Measurements from ENCODE around the gene DNAL1.

Gene DNAL1

GRCh38 chr14:73746520-73747378 lies 102.0 kb downstream of the DNAL1 start:
- TF ChIP-seq, protein P1, sequence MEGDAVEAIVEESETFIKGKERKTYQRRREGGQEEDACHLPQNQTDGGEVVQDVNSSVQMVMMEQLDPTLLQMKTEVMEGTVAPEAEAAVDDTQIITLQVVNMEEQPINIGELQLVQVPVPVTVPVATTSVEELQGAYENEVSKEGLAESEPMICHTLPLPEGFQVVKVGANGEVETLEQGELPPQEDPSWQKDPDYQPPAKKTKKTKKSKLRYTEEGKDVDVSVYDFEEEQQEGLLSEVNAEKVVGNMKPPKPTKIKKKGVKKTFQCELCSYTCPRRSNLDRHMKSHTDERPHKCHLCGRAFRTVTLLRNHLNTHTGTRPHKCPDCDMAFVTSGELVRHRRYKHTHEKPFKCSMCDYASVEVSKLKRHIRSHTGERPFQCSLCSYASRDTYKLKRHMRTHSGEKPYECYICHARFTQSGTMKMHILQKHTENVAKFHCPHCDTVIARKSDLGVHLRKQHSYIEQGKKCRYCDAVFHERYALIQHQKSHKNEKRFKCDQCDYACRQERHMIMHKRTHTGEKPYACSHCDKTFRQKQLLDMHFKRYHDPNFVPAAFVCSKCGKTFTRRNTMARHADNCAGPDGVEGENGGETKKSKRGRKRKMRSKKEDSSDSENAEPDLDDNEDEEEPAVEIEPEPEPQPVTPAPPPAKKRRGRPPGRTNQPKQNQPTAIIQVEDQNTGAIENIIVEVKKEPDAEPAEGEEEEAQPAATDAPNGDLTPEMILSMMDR (IDR thresholded peaks at IDR 0.05): no peak

GRCh38 chr14:73747379-73748211 lies 102.8 kb downstream of the DNAL1 start:
- TF ChIP-seq, protein P1 (IDR thresholded peaks at IDR 0.05): no peak

DNA sequence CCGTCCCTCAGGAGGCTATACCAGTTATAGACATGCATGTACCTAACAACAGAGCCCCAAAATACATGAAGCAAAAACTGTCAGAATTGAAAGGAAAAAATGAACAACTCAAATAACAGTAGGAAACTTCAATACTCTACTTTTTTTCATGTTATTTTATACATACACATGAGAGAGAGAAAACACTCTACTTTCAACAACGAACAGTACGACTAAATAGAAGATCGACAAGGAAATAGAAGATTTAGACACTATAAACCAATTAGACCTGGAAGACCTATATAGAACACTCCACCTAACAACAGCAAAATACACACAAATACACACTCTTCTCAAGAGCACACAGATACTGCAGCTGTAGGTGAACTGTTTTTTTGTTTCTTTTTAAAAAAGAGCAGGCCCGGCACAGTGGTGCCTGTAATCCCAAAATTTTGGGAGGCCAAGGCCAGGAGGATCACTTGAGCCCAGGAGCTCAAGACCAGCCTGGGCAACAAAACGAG lies 104.1 kb downstream of the DNAL1 start:
- TF ChIP-seq, protein P1 (IDR thresholded peaks at IDR 0.05): no peak

GRCh38 chr14:73749706-73750530 lies 105.1 kb downstream of the DNAL1 start:
- TF ChIP-seq, protein P1 (IDR thresholded peaks at IDR 0.05): no peak

DNA sequence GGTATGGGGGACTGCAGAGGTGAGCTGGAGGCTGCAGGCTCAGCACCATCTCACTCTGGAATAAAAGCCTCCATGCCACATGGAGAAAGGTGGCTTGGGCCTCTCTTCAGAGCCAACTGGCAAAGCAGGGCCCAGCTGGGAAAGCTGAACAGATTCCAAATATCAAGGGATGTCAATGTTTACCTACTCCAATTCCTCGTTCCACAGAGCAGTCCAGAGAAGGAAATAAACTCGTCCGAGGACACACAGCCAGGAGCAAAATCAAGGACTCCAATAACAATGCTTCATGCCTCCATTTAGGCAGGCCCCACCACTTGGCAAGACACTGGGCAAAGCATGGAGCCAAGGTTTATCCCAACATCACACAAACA lies 105.7 kb downstream of the DNAL1 start:
- TF ChIP-seq, protein P1 (IDR thresholded peaks at IDR 0.05): no peak

DNA sequence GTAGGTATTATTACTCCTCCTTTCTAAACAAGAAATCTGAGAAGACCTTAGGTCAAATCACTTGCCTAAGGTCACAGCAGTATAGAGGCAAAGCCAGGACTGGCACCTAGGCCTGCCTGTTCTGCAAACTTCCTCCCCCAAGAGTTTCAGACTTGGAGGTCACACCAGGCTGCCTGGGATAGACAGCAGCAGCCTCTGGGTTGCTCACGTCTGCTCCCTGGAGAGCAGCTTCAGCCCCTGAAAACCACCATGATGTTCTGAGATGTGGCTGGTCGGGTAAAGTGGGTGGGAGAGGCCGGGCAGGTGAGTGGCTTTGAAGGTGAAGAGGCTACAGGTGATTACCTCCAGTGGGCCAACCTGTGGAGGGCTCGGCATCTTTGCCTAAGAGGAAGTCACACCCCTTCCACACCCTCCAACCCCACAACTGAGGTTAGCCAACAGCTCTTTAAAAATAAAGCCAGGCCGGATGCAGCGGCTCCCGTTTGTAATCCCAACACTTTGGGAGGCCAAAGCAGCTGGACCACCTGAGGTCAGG lies 106.4 kb downstream of the DNAL1 start:
- TF ChIP-seq, protein P1 (IDR thresholded peaks at IDR 0.05): no peak
